Astrocyte of the hippocampus (primary cell): ENCODE measurements around the gene RUFY2.
A peak's percentile ranks its signal among the peaks of the same experiment; 100 is the strongest.
"Not testable (repeated sequence)": the region's sequence is repeated elsewhere in the genome, so short reads cannot be mapped to it uniquely, and the experiment has no call there.

Experiments
- DNase-seq: peaks from one replicate; pipeline ENCODE4 v3.0.0; 2011; ENCODE audit warnings: low read depth, low spot score

RUFY2 gene

DNA sequence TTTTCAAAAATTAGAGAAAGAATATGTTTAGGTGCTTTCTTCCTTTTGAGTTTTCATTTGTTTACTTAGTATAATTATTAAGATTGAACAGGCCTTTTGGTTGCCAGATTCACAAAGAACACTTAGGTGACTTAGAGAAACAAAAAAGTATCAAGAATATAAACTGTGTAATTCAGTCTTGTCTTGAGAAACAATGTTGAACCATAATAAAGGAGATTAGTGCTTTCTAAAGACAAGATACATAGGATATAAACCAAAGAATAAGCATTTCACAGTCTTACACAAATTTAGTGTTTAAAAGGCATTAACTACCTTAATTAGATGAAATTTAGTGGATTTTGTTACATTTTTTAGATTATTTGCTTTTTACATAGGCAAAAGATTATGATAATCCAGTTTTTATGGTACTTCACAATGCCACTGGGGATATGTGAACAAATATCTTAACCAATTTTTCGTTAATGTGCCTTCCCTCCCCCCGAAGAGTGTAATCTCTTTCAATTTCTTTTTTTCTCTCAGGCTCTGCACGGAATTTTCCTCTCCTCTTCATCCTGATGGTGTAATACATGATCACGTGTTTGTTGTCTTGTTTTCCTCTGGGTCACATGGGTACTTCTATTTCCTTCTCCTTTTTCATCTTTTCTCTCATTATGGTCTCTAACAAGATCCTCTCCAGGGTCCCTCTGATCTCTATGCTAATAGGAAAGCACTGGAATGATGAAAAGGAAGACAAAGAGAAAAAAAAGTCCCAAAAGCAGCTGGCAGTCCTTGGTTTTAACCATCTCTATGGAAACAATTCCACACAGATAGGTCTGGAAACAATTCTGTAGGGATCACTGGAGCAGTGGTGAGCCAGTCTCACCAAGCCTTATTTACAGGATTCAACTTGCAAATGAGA is 78.9 kb downstream of the RUFY2 start:
- DNase-seq, result peak; percentile 76

GRCh38 chr10:68324396-68324795 is 82.7 kb downstream of the RUFY2 start:
- DNase-seq, result not testable (repeated sequence)

- no peak for DNase-seq
These were observed 88.6 kb downstream of the RUFY2 start for GRCh38 chr10:68318331-68319059.

GRCh38 chr10:68315582-68315981 is 91.5 kb downstream of the RUFY2 start:
- DNase-seq, result no peak

GRCh38 chr10:68314930-68315329 is 92.1 kb downstream of the RUFY2 start:
- not testable (repeated sequence) for DNase-seq

GRCh38 chr10:68310531-68310930 is 96.5 kb downstream of the RUFY2 start:
- no peak for DNase-seq

DNA sequence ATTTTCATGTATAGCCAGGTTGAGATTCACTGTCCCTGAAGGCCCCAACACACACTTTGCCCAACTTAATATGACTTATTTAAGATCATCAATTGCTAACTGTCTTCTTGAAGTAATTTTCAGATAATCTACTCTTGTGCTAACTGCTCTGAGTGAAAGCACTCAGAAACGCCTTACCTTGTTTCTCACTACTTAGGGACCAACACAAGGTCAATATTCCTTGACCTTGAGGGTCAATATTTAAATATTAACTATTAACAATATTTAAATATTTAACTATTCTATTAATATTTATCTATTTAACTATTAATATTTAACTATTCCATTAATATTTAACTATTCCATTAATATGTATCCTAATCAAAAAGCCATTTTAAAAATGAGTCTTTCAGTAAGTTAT is 101.2 kb downstream of the RUFY2 start:
- no peak for DNase-seq

- DNase-seq, result no peak
These were observed 103.1 kb downstream of the RUFY2 start for GRCh38 chr10:68303849-68304412.

GRCh38 chr10:68302871-68303270 is 104.2 kb downstream of the RUFY2 start:
- no peak for DNase-seq

DNA sequence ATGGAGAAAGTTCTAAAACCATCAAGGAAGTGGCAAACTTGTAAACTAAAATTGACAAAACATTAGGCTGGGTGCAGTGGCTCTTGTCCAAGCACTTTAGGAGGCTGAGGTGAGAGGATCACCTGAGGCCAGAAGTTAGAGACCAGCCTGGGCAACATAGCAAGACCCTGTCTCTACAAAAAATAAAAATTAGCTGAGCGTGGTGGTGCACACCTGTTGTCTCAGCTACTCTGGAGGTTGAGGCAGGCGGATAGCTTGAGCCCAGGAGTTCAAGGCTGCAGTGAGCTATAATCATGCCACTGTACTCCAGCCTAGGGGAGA is 104.6 kb downstream of the RUFY2 start:
- DNase-seq, result no peak

DNA sequence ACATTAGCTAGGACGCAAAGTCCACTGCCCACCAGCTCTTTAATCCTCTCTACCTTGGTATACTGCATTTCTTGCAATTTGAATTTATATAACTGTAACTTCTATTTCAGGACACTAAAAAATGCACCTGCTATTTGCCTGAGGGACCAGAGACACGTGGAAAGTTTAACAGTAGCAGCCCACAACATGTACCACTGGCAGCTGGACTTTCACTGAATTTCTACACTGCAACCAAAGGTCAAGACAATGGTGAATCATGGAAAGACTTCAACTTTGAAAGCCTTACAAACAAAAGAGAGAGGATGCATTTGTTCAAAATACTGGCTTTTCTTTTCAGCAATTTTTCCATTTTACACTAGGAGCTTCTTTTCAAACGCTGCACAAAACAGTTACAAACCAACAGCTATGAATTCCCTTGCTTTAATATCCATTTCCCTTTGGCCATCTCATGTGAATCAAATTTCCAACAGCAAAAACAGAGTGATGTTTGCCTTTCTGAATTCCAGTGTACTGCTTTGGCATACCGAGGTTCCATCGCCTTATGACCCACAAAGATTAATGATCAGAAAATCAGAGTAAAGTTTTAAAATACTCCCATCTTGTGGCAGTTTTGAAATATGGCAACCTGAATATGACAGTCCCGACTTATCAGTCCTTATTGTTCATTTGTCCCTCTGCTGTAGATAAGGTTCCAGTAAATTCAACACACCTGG is 105.1 kb downstream of the RUFY2 start:
- peak; percentile 63 for DNase-seq

- no peak for DNase-seq
These were observed 105.8 kb downstream of the RUFY2 start for GRCh38 chr10:68301301-68301700.

DNA sequence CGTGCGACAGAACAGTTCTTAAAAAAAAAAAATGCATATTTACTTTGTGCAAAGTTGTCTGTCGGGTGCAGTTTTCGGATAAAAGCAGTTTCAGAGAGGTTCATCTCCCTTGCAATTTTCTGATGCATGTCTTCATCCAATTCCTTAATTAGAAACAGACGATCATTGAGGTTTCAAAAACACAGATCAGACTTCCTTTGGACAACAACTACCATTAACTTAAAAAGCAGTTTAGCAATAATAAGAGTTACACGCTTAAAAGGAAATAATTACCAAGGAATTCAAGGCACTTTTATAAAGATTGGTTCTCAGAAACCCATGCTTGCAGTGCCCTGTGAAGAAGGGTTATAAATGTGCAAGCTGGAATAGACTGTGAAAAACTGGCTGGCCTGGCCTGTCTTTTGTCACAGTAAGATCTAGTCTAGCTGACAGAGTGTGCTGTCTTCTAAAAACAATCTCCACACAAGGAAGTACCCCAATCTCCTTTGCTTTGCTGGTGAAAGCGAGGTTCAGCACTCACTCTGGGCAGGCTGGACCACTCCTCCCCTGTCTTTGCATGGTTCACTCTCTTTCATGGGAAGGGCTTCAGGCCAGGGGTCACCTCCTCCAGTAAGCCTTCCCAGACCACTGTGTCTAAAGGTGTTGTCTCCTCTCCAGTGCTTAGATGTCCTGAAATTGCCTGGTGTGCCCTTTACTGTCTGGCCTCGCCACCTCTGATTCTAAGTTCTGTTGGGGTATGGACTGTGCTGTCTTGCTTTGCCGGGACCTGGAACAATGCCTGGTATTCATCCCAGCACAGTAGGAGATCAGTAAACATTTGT is 110.0 kb downstream of the RUFY2 start:
- no peak for DNase-seq
